Putamen (tissue), 1 donor: ENCODE measurements around the gene FAM117B.
"Not testable (repeated sequence)": the region's sequence is repeated elsewhere in the genome, so short reads cannot be mapped to it uniquely, and the experiment has no call there.

Source experiments
- DNase-seq: peaks from one replicate; pipeline ENCODE4 v3.0.0-alpha.2; 2016; ENCODE audit warnings: low spot score

FAM117B gene

GRCh38 chr2:202638721-202639120 is 4.0 kb downstream of the FAM117B start:
- DNase-seq, result no peak

DNA sequence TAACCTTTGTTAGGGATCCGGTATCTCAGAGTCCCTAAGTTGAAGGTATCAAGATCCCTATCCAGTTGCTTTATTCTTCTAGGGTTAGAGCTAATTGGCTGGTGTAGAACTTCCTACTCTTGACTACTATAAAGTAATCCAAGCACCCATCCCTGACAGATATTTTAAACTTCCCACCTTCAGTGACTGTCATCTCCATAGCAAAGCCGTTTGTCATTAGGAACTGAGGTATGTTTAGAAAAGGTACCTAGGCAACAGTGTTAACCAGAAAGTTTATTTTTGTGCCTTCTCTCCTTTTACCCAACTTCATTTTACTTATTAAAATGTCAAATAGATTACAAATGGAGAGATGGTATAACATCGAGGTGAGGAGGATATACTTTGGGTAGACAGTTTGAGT is 4.5 kb downstream of the FAM117B start:
- no peak for DNase-seq

GRCh38 chr2:202642567-202642966 is 7.8 kb downstream of the FAM117B start:
- no peak for DNase-seq

- no peak for DNase-seq
Observed at GRCh38 chr2:202643012-202643858, 8.5 kb downstream of the FAM117B start.

GRCh38 chr2:202652119-202652518 is 17.4 kb downstream of the FAM117B start:
- no peak for DNase-seq

DNA sequence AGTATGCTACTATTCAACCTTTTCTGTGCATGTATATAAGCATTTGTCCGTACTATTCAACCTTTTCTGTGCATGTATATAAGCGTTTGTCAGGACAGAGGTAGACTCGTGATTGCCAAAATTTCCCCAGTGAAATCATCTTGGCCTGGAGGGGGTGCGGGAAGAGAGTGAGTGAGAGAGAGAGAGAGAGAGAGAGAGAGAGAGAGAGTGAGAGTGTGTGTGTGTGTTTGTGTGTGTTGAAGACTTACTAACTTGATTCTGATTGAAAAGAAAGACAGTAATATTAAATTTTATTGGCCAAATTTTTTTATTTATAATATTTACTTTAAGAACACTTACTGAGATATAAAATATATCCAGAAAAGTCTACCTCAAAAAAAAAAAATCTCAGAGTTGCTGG is 19.1 kb downstream of the FAM117B start:
- no peak for DNase-seq

GRCh38 chr2:202657876-202658275 is 23.1 kb downstream of the FAM117B start:
- DNase-seq, result no peak

DNA sequence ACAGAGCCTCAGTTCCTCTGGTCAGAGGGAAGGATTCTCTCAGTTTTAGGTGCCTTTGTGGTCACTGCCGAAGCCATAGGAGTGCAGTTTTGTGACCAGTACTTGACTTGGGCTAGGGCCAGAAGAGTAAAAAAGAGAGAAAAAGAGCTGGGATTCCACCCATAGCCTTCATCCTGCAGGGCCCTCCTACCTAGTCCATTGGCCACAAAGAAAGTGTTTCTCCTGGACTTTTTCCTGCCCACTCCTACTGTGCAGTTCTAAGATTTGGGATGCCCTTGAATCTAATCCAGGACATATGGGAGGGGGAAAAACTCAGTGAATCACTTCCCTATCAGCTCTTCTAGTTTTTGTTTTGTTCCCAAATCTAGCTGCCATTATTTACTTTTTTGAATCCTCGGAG is 26.0 kb downstream of the FAM117B start:
- DNase-seq, result no peak

DNA sequence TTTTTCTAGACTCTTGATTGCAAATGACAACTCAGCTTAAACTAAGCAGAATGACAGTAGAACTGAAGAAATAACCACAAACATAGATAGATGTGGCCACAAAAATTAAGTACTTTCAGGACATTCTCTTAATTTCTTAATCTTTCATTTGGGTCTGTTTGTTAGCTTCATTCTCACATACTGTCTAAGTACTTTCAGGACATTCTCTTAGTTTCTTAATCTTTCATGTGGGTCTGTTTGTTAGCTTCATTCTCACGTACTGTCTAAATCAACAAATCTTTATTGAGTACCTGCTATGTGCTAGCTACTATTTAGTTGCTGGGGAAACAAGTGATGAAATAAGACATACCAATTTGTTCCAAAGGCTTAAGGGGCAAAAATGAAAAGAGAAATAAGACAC is 35.1 kb downstream of the FAM117B start:
- DNase-seq, result no peak

DNA sequence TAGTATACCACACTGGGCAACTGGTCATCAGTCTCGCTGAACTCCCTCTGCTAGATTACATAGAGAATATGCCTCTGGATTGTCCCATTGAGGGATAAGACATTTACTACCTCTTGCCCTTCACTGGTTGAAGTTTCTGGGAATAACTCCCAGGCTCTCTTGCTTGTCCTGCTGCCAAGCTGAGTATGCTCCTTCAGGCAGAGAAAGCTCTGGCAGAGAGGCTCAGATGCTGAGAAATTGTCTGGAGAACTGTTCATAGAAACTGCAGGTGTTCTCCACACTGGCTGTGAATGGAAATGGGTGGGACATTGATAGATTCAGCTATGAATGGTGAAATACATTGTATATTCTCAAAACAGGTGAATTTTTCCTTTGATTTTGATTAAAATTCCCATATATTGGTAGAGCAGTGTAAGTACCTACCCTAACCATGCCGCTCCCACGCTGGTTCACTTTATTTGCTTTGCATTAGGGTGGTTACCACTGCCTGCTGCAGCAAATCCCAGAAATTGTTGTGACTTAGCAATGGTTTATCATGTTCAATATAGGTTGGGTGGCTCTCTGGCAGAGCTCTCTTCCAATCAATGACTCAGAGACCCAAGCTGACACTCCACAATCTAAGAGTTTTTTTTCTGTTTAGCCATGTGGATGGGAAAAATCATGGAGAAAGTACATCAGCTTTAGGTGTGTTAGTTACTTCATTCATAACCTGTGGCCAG is 36.7 kb downstream of the FAM117B start:
- DNase-seq, result no peak

DNA sequence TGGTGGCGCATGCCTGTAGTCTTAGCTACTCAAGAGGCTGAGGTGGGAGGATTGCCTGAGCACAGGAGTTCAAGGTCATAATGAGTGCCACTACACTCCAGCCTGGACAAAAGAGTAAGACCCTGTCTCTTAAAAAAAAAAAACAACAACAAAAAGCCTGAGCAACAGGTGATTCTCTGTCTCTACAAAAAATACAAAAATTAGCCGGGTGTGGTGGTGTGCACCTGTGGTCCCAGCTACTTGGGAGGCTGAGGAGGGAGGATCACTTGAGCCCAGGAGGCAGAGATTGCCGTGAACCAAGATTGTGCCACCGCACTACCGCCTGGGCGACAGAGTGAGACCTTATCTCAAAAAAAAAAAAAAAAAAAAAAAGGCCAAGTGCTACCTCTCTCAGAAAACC is 40.3 kb downstream of the FAM117B start:
- DNase-seq, result not testable (repeated sequence)

- DNase-seq, result no peak
Observed at GRCh38 chr2:202679980-202680379, 45.2 kb downstream of the FAM117B start.

DNA sequence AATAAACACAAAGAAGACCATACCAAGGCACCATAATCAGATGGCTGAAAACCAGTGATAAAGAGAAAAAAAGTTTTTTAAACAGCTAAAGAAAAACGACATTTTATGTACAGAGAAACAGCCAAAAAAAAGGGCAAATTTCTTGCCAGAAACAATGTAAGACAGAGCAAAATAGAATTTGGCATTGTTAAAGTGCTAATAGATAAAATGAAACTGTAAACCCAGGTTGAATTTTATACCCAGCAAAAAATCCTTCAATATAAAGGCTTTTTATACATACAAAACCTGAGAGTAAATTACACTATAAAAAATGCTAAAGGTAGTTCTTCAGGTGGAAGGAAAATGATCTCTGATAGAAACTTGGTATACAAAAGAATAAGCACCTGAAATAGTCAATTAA is 45.7 kb downstream of the FAM117B start:
- no peak for DNase-seq

GRCh38 chr2:202681688-202682205 is 47.0 kb downstream of the FAM117B start:
- no peak for DNase-seq

GRCh38 chr2:202682274-202682673 is 47.5 kb downstream of the FAM117B start:
- no peak for DNase-seq

GRCh38 chr2:202687276-202687675 is 52.5 kb downstream of the FAM117B start:
- DNase-seq, result no peak

DNA sequence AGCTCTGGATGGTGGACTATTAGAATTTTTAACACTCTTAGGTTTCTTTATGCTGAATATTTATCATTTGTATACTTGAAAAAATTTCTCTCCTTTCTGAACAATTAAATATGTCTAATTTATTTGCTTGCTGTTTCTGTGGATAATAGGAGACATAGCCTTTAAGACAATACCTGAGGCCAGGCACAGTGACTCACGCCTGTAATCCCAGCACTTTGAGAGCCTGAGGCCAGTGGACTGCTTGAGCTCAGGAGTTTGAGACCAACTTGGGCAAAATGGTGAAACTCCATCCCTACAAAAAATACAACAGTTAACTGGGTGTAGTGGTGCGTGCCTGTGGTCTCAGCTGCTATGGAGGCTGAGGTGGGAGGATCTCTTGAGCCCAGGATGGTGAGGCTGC is 54.7 kb downstream of the FAM117B start:
- DNase-seq, result no peak

DNA sequence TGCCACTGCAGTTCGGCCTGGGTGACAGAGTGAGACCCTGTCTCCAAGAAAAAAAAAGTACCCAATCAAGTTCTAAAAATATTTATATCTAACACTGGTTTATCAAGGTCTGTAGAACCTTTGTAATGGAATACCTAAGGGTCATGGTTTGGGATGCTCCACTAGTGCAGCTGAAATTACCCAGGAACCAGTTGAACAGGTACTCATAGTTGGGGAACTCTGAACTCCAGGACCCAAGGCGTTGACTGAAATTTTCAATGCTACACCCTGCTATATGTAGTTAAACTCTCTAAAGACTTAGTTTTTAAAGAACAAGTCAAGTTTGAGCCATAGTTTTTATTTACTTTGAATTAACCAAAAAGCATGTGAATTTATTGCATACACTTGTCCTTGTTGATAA is 55.1 kb downstream of the FAM117B start:
- no peak for DNase-seq

DNA sequence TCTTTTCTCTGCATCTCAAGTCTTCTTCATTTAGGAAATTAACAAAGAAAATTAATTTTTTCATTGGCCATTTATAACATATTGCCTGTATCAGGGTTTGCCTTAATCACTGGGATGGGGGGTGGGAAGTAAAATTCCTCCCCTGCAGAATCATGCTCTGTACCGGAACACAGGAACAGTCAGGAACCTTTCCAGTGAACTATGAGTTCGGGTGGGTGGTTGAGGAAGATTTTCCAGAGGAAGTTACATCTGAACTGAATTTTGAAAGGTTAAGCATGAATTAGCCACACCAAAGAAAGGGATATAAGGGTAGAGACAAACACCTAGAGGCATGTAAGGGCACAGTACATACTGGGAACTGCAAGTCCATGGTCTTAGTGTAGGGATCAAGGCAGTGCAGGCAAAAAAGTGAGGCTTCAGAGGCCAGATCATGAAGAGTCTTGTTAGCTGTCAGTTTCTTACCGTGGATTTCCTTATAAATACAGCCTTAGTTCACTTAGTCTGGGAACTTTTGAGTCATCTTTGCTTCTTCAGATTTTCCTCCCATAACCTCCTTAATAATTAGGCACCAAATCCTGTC is 55.6 kb downstream of the FAM117B start:
- peak; percentile 10 for DNase-seq

DNA sequence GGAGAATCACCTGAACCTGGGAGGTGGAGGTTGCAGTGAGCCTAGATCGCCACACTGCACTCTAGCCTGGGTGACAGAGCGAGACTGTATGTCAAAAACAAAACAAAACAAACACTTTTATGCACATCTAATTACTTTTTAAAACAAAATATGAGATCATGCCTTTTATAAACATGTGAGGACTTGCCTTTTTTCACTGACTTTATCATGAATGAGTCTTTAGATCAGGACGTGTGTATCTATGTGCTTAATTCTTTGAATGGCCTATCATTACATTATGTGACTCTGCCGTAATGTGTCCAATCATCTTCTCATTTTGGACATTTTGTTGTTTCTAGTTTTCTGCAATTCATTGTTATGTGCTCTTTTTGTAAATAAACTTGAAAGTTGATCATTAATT is 58.7 kb downstream of the FAM117B start:
- no peak for DNase-seq

GRCh38 chr2:202695166-202695565 is 60.4 kb downstream of the FAM117B start:
- no peak for DNase-seq

- no peak for DNase-seq
Observed at GRCh38 chr2:202700075-202700901, 65.5 kb downstream of the FAM117B start.
